Fibroblast of mammary gland (primary cell): Measurements from ENCODE around the gene BEST2.
"Not testable (repeated sequence)": the region's sequence is repeated elsewhere in the genome, so short reads cannot be mapped to it uniquely, and the experiment has no call there.

ENCODE experiments used
- DNase-seq: peaks from one replicate; pipeline ENCODE4 v3.0.0-alpha.2; 2010; ENCODE audit warnings: low read depth
- H3K4me3 ChIP-seq: 2 replicates; pipeline ENCODE4 v1.5.1; 2011; ENCODE audit warnings: low read depth, mild to moderate bottlenecking, low read length, moderate library complexity; ENCODE audit not compliant: control insufficient read depth
- CTCF ChIP-seq: conservative IDR thresholded peaks from 2 replicates; pipeline ENCODE4 v1.5.1; 2011; ENCODE audit warnings: low read depth, low read length, inconsistent platforms; ENCODE audit not compliant: control insufficient read depth, insufficient read depth

BEST2 gene

GRCh38 chr19:12796146-12797071 lies 44.8 kb downstream of the BEST2 start:
- peak; percentile 78 for DNase-seq
- TF ChIP-seq CTCF, result peak; percentile 99
- H3K4me3 ChIP-seq, result no peak overlapping the region

- DNase-seq, result no peak
- TF ChIP-seq CTCF, result no peak
- H3K4me3 ChIP-seq, result no peak overlapping the region
Observed at GRCh38 chr19:12797141-12797587, 45.6 kb downstream of the BEST2 start.

DNA sequence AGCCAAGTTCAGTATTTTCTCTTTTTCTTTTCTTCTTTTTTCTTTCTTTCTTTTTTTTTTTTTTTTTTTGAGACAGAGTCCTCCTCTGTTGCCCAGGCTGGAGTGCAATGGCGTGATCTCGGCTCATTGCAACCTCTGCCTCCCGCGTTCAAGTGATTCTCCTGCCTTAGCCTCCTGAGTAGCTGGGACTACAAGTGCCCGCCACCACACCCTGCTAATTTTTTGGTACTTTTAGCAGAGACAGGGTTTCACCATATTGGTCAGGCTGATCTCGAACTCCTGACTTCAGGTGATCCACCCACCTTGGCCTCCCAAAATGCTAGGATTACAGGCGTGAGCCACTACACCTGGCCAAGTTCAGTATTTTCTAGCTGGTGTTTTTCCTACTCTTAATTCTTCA lies 46.0 kb downstream of the BEST2 start:
- H3K4me3 ChIP-seq, DNase-seq: not testable (repeated sequence)

DNA sequence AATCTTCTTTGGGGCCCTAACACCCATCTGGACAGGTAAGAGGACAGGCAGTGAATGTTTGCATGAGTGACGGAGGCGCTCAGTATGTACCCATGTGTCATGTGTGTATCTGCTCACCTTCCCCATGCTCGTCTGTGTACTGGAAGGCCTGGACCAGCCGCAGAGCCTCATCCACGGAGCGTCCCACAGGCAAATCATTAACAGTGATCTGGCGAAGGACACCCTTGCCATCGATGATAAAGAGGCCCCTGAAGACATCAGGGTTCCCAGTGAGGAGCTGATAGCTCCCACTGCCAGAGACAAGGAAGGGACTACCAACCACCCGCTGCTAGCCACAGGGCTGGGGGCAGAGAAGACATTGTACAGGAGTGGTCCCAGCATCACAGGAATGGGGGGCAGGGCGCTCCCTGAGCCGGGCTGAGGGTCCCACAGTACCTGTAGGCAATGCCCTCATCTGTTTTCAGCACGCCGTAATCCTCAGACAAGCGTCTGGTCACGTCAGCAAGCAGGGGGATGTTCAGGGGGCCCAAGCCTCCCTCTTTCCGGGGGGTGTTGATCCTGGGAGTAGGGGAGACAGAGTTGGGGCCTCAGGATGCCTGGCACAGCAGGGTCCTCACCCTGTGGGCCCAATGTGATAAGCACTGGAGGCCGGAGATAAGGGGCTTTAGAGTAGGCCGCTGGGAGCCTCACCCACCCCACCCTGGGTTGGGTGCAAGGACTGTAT lies 48.3 kb downstream of the BEST2 start:
- H3K4me3 ChIP-seq, result no peak overlapping the region
- DNase-seq, result no peak
- TF ChIP-seq CTCF, result no peak

GRCh38 chr19:12800466-12800770 lies 48.8 kb downstream of the BEST2 start:
- no peak for DNase-seq

GRCh38 chr19:12800923-12801465 lies 49.4 kb downstream of the BEST2 start:
- H3K4me3 ChIP-seq, result peak overlapping the region; percentile 83
- DNase-seq, result no peak
- TF ChIP-seq CTCF, result no peak

More at GRCh38 chr19:12800466-12800770, 48.8 kb downstream of the BEST2 start:
- TF ChIP-seq CTCF, result no peak
- peak overlapping the region; percentile 83 for H3K4me3 ChIP-seq

DNA sequence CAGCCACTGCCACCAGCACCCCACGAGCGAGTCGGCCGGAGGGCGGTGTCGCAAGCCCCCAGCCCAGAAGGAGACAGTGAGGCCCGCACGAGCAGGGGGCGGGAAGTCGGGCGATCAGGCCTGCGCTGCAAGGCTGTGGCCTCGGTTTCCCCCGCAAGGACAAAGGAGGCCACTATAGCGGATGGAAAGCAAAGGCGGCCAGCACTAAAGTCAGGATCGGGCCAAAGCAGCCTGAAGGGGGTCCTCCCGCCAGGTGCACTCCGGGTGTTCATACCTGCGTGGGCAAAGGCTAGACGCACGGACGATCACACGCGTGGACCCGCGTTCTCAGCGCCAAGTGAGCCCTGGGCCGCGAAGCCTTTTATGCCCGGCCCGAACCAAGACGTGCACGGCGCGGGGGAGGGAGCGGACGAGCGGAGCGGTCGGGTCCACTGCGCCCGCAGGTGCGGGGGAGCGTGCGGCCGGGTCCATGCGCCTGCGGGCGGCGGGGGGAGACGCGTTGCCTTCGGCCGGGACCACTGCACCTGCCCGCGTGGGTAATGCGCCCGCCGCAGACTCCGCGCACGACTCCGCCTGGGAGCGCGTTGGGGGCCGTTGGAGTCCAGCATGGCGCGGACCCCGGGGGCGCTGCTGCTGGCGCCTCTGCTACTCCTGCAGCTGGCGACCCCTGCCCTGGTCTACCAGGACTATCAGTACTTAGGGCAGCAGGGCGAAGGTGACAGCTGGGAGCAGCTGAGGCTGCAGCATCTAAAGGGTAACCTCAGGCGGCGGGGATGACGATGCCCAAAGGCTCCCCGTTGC lies 50.1 kb downstream of the BEST2 start, which contains the start of the genes PRDX2 and THSD8:
PRDX2 (minus strand) TSS at position 335 of the 801 bp plus-strand sequence. CDS start 539 bp downstream, outside the sequence.
THSD8 (plus strand) TSS at position 604 of the 801 bp plus-strand sequence; CDS start at position 607, 3 bp downstream.
- peak within 1 kb of the TSS; percentile 83 for H3K4me3 ChIP-seq
- TF ChIP-seq CTCF, result no peak
- DNase-seq, result peak; percentile 56
